Activated naive CD4-positive, alpha-beta T cell treated with anti-CD3 and anti-CD28 coated beads, Interleukin-2, amount 10 ng/mL, durations not matched to agents 7 days and 5 days (primary cell): Measurements from ENCODE around the gene TMEM245.

Source experiments
- CTCF ChIA-PET: fragments of 350-600 bp; sonication (Branson Sonifier 250); formaldehyde crosslinking; loops from one replicate; lab custom pipeline; 2021; ENCODE audit warnings: antibody characterized with exemption; lab: Charles Lee
- DNase-seq: peaks from one replicate; pipeline ENCODE4 v3.0.0-alpha.2; 2020
- H3K27ac Mint-ChIP-seq: one replicate; pipeline ENCODE4 v1.8.0; 2021; ENCODE audit warnings: mild to moderate bottlenecking, moderate library complexity, mixed read lengths
- H3K27me3 Mint-ChIP-seq: one replicate; pipeline ENCODE4 v1.8.0; 2021; ENCODE audit warnings: mild to moderate bottlenecking, mixed read lengths
- H3K36me3 Mint-ChIP-seq: one replicate; pipeline ENCODE4 v1.8.0; 2021; ENCODE audit warnings: mixed read lengths
- H3K4me1 Mint-ChIP-seq: one replicate; pipeline ENCODE4 v1.8.0; 2021; ENCODE audit warnings: mixed read lengths
- H3K4me3 Mint-ChIP-seq: one replicate; pipeline ENCODE4 v1.8.0; 2021; ENCODE audit warnings: mild to moderate bottlenecking, moderate library complexity, mixed read lengths
- H3K9me3 Mint-ChIP-seq: one replicate; pipeline ENCODE4 v1.8.0; 2021; ENCODE audit warnings: mixed read lengths

TMEM245 gene

GRCh38 chr9:109101810-109102209 is 17.9 kb downstream of the TMEM245 start:
- H3K4me1 Mint-ChIP-seq: peaks cover 65% of the 10 kb centered on the region

GRCh38 chr9:109101202-109101595 is 18.5 kb downstream of the TMEM245 start:
- Mint-ChIP-seq H3K27ac (peak overlapping the region; percentile 91), H3K36me3 (peaks cover 48% of the 10 kb centered on the region)
- CTCF ChIA-PET: interaction anchor here (1.8 kb wide), 1 partner anchor 17 kb away, joined by 5 read pairs; no protein-coding TSS in a partner anchor

More at GRCh38 chr9:109101810-109102209, 17.9 kb downstream of the TMEM245 start:
- Mint-ChIP-seq H3K9me3 (peaks cover 14% of the 10 kb centered on the region), H3K36me3 (peaks cover 51% of the 10 kb centered on the region), H3K4me3 (peak overlapping the region; percentile 58), H3K27ac (peak overlapping the region; percentile 91), H3K27me3 (no peaks in the 10 kb centered on the region)
- DNase-seq: no peak
- CTCF ChIA-PET: interaction anchor here (1.8 kb wide), 1 partner anchor 17 kb away, joined by 5 read pairs; no protein-coding TSS in a partner anchor

GRCh38 chr9:109100543-109101201 is 19.1 kb downstream of the TMEM245 start:
- H3K27ac Mint-ChIP-seq: peak overlapping the region; percentile 91
- peak overlapping the region; percentile 44 for H3K4me3 Mint-ChIP-seq
- no peaks in the 10 kb centered on the region for H3K27me3 Mint-ChIP-seq
- peaks cover 52% of the 10 kb centered on the region for H3K36me3 Mint-ChIP-seq
- CTCF ChIA-PET: interaction anchor here (1.8 kb wide), 1 partner anchor 18 kb away, joined by 5 read pairs; no protein-coding TSS in a partner anchor
- DNase-seq: no peak
- H3K4me1 Mint-ChIP-seq: peaks cover 73% of the 10 kb centered on the region
- H3K9me3 Mint-ChIP-seq: peaks cover 14% of the 10 kb centered on the region

More at GRCh38 chr9:109101202-109101595, 18.5 kb downstream of the TMEM245 start:
- no peak for DNase-seq
- H3K4me1 Mint-ChIP-seq: peaks cover 68% of the 10 kb centered on the region
- peak overlapping the region; percentile 44 for H3K4me3 Mint-ChIP-seq
- H3K9me3 Mint-ChIP-seq: peaks cover 14% of the 10 kb centered on the region
- no peaks in the 10 kb centered on the region for H3K27me3 Mint-ChIP-seq

- peaks cover 88% of the 10 kb centered on the region for H3K4me1 Mint-ChIP-seq
- H3K27me3 Mint-ChIP-seq: no peaks in the 10 kb centered on the region
- CTCF ChIA-PET: no interaction called here
- peaks cover 57% of the 10 kb centered on the region for H3K36me3 Mint-ChIP-seq
- no peak overlapping the region for H3K4me3 Mint-ChIP-seq
- DNase-seq: no peak
- peaks cover 10% of the 10 kb centered on the region for H3K9me3 Mint-ChIP-seq
- peak overlapping the region; percentile 74 for H3K27ac Mint-ChIP-seq
These were observed 20.8 kb downstream of the TMEM245 start for GRCh38 chr9:109098960-109099308.

DNA sequence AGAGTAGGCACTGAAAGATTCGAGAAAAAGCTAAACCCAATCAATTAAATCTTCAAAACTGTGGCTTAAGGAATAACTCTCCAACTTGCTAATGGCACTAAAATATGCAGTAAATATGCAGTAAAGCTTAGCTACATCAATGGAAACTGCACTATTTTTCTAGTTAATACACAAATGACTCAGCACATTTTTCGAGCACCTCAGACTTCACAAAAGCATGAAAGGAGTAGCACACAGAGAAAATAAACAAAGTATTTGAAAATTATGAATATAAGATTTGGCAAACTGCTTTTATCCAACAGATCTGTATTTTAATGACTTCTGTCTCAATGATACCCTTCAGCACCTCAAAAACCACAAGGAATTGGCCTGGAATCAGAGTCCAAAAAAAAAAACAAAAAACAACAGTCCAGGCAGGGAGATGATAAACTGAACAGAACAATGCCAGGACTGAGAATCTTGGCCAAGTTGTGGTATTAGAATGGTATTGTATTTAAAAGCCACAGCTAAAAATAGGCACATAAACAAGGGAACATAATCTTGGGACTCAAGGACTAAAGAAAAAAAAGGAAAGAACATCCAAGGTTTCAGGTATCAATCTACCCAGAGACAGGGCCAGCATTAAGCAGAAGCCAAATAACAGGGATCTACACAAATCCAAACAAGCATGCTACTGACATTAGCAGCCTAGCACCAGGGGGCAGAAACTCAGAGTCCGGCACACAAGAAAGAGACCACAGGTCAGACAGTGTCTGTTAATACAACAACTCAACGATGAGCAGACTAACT is 21.4 kb downstream of the TMEM245 start:
- Mint-ChIP-seq H3K36me3 (peaks cover 57% of the 10 kb centered on the region), H3K9me3 (peaks cover 9% of the 10 kb centered on the region), H3K4me3 (no peak overlapping the region), H3K27ac (peak overlapping the region; percentile 74), H3K27me3 (no peaks in the 10 kb centered on the region), H3K4me1 (peaks cover 91% of the 10 kb centered on the region)
- DNase-seq: no peak
- CTCF ChIA-PET: no interaction called here

DNA sequence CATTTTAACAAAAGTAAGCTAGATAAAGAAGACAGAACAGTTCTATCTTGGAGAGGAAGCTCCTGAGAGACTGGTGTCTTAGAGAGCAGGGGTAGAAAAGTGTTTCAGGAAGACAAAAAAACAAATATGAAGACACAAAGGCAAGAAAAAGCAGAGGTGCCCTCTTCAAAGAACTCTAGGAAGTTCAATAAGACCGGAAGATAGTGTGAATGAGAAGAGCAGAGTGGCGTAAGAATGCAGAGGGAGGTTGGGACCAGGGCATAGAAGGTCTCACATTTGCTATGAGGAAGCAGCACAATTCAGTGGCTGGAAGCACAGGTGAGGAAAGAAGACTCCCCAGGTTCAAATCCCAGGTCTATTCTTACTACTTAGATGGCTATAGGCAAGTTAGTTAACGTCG is 22.6 kb downstream of the TMEM245 start:
- H3K27ac Mint-ChIP-seq: peak overlapping the region; percentile 83
- H3K27me3 Mint-ChIP-seq: no peaks in the 10 kb centered on the region
- CTCF ChIA-PET: interaction anchor here (1.4 kb wide), 1 partner anchor 11 kb away, joined by 3 read pairs; no protein-coding TSS in a partner anchor

DNA sequence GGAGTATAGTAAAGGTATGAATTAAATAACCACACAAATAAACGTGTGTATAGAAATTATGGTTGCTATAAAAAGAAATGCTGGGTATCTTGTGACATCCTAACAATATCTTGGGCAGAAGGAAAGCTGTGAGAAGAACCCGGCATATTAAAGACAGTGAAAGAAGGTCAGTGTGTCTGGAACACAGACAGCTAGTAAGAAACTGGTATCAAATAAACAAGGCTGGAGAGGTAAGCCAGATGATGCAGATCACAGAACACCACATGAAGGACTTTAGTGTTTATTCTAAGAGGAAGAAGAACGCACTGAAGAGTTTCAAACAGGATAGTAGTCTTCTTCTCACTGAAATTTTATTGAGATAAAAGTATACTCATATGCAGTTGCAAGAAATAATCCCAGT is 24.4 kb downstream of the TMEM245 start:
- Mint-ChIP-seq H3K27me3 (no peaks in the 10 kb centered on the region), H3K4me3 (no peak overlapping the region), H3K4me1 (peaks cover 74% of the 10 kb centered on the region), H3K9me3 (no peaks in the 10 kb centered on the region), H3K27ac (peak overlapping the region; percentile 1), H3K36me3 (peaks cover 68% of the 10 kb centered on the region)
- no peak for DNase-seq
- CTCF ChIA-PET: no interaction called here

More for the DNA sequence above, 22.6 kb downstream of the TMEM245 start:
- Mint-ChIP-seq H3K9me3 (no peaks in the 10 kb centered on the region), H3K4me3 (peak overlapping the region; percentile 3), H3K4me1 (peaks cover 87% of the 10 kb centered on the region), H3K36me3 (peaks cover 58% of the 10 kb centered on the region)
- DNase-seq: no peak

DNA sequence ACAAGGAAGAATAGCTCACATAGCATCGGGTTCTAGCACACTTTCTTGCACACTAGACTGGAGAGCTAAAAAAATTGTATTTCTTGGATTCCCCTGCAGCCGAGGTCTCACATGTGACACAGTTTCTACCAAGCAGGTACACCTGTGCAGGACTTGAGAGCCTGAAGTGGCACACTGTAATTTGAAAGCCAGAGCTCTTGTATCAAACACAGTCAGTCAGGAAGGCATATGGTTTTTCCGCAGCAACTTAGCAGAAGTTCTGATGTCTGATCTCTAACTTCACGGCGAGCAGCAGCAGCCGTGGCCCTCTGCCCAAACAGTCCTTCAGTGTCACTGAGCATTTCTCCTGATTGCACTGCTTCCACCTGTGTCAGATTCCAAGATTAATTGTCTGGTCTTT is 25.5 kb downstream of the TMEM245 start:
- no peak overlapping the region for H3K4me3 Mint-ChIP-seq
- CTCF ChIA-PET: no interaction called here
- no peaks in the 10 kb centered on the region for H3K9me3 Mint-ChIP-seq
- peaks cover 70% of the 10 kb centered on the region for H3K36me3 Mint-ChIP-seq
- peaks cover 66% of the 10 kb centered on the region for H3K4me1 Mint-ChIP-seq
- no peak for DNase-seq
- no peak overlapping the region for H3K27ac Mint-ChIP-seq
- no peaks in the 10 kb centered on the region for H3K27me3 Mint-ChIP-seq

- Mint-ChIP-seq H3K4me3 (no peak overlapping the region), H3K27ac (peak overlapping the region; percentile 34), H3K9me3 (no peaks in the 10 kb centered on the region), H3K4me1 (peaks cover 49% of the 10 kb centered on the region), H3K27me3 (no peaks in the 10 kb centered on the region), H3K36me3 (peaks cover 71% of the 10 kb centered on the region)
- no peak for DNase-seq
- CTCF ChIA-PET: no interaction called here
These were observed 27.2 kb downstream of the TMEM245 start for GRCh38 chr9:109092587-109092986.

DNA sequence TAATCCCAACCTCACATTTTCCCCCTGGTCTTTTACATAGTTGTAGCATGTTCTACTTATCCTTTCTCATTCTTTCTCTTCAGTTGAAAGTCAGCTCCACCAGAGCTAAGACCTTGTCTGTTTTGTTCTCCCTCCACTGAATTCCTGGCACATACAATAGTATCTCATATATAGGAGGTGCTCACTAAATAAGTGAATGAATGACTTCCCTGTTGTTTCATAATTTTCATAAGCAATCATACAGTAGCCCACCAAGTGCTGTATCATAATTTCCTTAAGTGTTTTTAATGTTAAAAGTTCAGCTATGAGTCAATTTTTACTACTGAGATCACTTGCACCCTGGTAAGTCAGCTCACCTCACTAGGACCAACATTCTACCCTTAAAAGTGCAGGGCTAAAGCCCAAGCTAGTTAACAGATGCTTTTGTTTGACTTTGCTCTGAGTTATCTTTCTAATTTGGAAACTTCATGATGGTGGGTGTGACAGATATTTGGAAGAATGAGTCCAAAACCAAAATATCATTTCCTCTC is 27.6 kb downstream of the TMEM245 start:
- no peak overlapping the region for H3K27ac Mint-ChIP-seq
- H3K4me3 Mint-ChIP-seq: no peak overlapping the region
- DNase-seq: no peak
- H3K4me1 Mint-ChIP-seq: peaks cover 45% of the 10 kb centered on the region
- CTCF ChIA-PET: no interaction called here
- H3K27me3 Mint-ChIP-seq: no peaks in the 10 kb centered on the region
- peaks cover 71% of the 10 kb centered on the region for H3K36me3 Mint-ChIP-seq
- H3K9me3 Mint-ChIP-seq: no peaks in the 10 kb centered on the region

GRCh38 chr9:109088221-109088620 is 31.5 kb downstream of the TMEM245 start:
- Mint-ChIP-seq H3K27me3 (no peaks in the 10 kb centered on the region), H3K4me3 (no peak overlapping the region), H3K36me3 (peaks cover 60% of the 10 kb centered on the region), H3K9me3 (no peaks in the 10 kb centered on the region), H3K27ac (no peak overlapping the region), H3K4me1 (peaks cover 8% of the 10 kb centered on the region)
- no peak for DNase-seq
- CTCF ChIA-PET: interaction anchor here (1.3 kb wide), 1 partner anchor 30 kb away, joined by 3 read pairs; no protein-coding TSS in a partner anchor

- Mint-ChIP-seq H3K9me3 (no peaks in the 10 kb centered on the region), H3K36me3 (peaks cover 59% of the 10 kb centered on the region), H3K27me3 (no peaks in the 10 kb centered on the region), H3K4me3 (no peak overlapping the region), H3K27ac (no peak overlapping the region), H3K4me1 (peaks cover 3% of the 10 kb centered on the region)
- DNase-seq: no peak
- CTCF ChIA-PET: interaction anchor here (0.6 to 1.3 kb wide), 2 partner anchors 31 to 71 kb away, joined by 3 read pairs; no protein-coding TSS in a partner anchor
These were observed 32.0 kb downstream of the TMEM245 start for GRCh38 chr9:109087795-109088194.

DNA sequence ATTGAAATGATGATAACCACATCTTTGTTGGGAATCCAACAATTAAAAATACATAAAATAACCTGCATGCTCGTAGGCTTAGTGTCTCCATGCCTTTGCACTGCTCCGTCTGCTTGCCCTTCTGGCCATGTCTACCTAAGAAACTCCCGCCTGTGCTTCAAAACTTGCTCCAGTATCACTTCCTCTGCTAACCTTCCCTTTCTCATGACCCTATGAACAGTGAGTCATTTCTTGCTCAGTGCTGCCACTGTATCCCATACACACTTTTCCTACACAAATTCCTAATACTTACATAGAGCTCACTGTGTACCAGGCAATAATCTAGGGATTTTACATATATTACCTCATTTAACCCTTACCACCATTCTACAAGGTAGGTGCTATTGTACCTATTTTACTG is 33.5 kb downstream of the TMEM245 start:
- Mint-ChIP-seq H3K36me3 (peaks cover 53% of the 10 kb centered on the region), H3K9me3 (no peaks in the 10 kb centered on the region), H3K4me1 (peaks cover 2% of the 10 kb centered on the region), H3K4me3 (no peak overlapping the region), H3K27ac (no peak overlapping the region), H3K27me3 (no peaks in the 10 kb centered on the region)
- no peak for DNase-seq
- CTCF ChIA-PET: interaction anchor here (1.6 kb wide), 1 partner anchor 11 kb away, joined by 3 read pairs; no protein-coding TSS in a partner anchor

DNA sequence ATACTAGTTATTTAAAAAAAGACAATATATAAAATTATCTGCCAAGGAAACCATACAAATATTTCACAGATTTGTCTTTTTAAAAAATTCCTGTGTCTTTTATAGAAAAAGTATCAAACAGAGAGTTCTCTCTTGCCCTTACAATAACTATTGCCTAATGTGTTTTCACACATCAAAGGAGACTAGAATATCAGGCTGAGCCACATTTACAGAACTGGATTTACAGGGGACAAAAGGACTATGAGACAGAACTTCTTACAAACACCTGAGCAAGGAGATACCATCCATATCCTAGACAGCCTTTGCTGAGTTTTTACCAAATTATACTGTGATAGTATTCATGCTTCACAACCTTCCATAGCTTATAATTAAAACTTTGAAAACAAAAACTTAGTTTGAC is 34.2 kb downstream of the TMEM245 start:
- Mint-ChIP-seq H3K36me3 (peaks cover 48% of the 10 kb centered on the region), H3K27ac (no peak overlapping the region), H3K27me3 (no peaks in the 10 kb centered on the region), H3K4me1 (no peaks in the 10 kb centered on the region), H3K9me3 (no peaks in the 10 kb centered on the region), H3K4me3 (no peak overlapping the region)
- no peak for DNase-seq
- CTCF ChIA-PET: interaction anchor here (1.6 kb wide), 1 partner anchor 11 kb away, joined by 3 read pairs; no protein-coding TSS in a partner anchor
